ENCODE results near the gene BCL2L2. TPM values are rescaled to one million over a fixed set of nuclear protein-coding genes. Genes with fewer than 3 reads are reported as not detected.

The BCL2L2 gene
- total and polyA plus RNA-seq, 2 of the 8 experiments (the other 6 are each of a cell fraction or from before 2014, with no cell fraction given): 9.3 to 13.8 TPM

- WGBS, 2 experiments (ENCODE audit: extremely low coverage in 1 of 2, insufficient coverage in 1 of 2, insufficient read length in 1 of 2, insufficient replicate concordance in 2 of 2, low coverage in 1 of 2, low lambda C conversion rate in 2 of 2, missing lambda C conversion rate in 1 of 2): 91% methylated on average over 6 of the region's 8 CpGs; no CpG with 5 or more reads in 1 of the 2 experiments
- no peak overlapping the region for H2BK120ac ChIP-seq (replicated peaks; ENCODE audit: low read depth, low read length)
- no peak overlapping the region for H2AK5ac ChIP-seq (ENCODE audit: low read depth, low read length)
- peaks cover 0 to 2% (median 0%) of the 10 kb centered on the region in 4 experiments; a peak in 2 of 7 replicates for H3K4me1 ChIP-seq (replicated peaks in 1 of 4; ENCODE audit: control insufficient read depth in 3 of 4, insufficient read depth in 4 of 4, low read length in 3 of 4)
- no peak overlapping the region for H3K27ac ChIP-seq (ENCODE audit: low read depth, low read length)
- H3K27me3 ChIP-seq (replicated peaks in 1 of 4; ENCODE audit: control insufficient read depth in 3 of 4, extremely low read depth in 1 of 4, insufficient read depth in 3 of 4, low read length in 3 of 4): peaks cover 0 to 8% (median 4%) of the 10 kb centered on the region in 4 experiments; a peak in 4 of 7 replicates
- peaks cover 0 to 22% (median 10%) of the 10 kb centered on the region in 4 experiments; a peak in 4 of 8 replicates for H3K36me3 ChIP-seq (ENCODE audit: control insufficient read depth in 2 of 4, insufficient read depth in 4 of 4, low read length in 3 of 4)
- H3K23me2 ChIP-seq (ENCODE audit: low read depth, low read length): peaks cover 2% of the 10 kb centered on the region; the same call in 1 of the 2 replicates
- H3K56ac ChIP-seq (replicated peaks; ENCODE audit: insufficient read length, low read depth, low read length): no peak overlapping the region
- no peak overlapping the region for H4K91ac ChIP-seq (replicated peaks; ENCODE audit: insufficient read length, low read length)
- no peak overlapping the region for H3K14ac ChIP-seq (ENCODE audit: insufficient read length)
- H4K20me1 ChIP-seq (replicated peaks in 1 of 2; ENCODE audit: control insufficient read depth in 1 of 2, insufficient read depth in 2 of 2, low read length in 2 of 2): peaks cover 8 to 10% of the 10 kb centered on the region in 2 experiments
- no peak overlapping the region for H3K4ac ChIP-seq (replicated peaks; ENCODE audit: insufficient read length, low read depth, low read length)
- H2BK20ac ChIP-seq (ENCODE audit: low read length): no peak overlapping the region
- H3K9me3 ChIP-seq (ENCODE audit: insufficient read depth in 2 of 2, low read depth in 1 of 2, low read length in 1 of 2): no peaks in the 10 kb centered on the region
- ChIA-PET POLR2A (ENCODE audit: partially characterized antibody) (interaction anchor here (1.7 kb wide), 1 partner anchor 36 kb away, joined by 5 read pairs; the partner anchor contains the start of gene PABPN1), CTCF (ENCODE audit: partially characterized antibody) (interaction anchor here (1.0 to 20.9 kb wide), 6 partner anchors 10 to 93 kb away, joined by 3 to 333 read pairs (median 8); partner anchors contain the start of genes CMTM5 and IL25)
- no peak overlapping the region for H3K9ac ChIP-seq (replicated peaks in 1 of 4; ENCODE audit: extremely low read depth in 1 of 4, low read depth in 3 of 4, low read length in 3 of 4)
- no peaks in the 10 kb centered on the region for H3K79me2 ChIP-seq (ENCODE audit: control insufficient read depth in 1 of 2, insufficient read depth in 2 of 2, low read length in 2 of 2)
- H3K79me1 ChIP-seq (ENCODE audit: low read depth, low read length): no peaks in the 10 kb centered on the region
- no peak overlapping the region for H2BK15ac ChIP-seq (ENCODE audit: low read length)
- H4K5ac ChIP-seq (ENCODE audit: insufficient read length, low read depth, low read length): no peak overlapping the region
- no peak overlapping the region for H3K4me2 ChIP-seq (ENCODE audit: insufficient read depth in 1 of 2, low read depth in 2 of 2, low read length in 2 of 2)
- H2BK12ac ChIP-seq (ENCODE audit: low read depth, low read length): no peak overlapping the region
- DNase-seq (ENCODE audit: low read depth in 1 of 2, low spot score in 2 of 2): no peak
- H2BK5ac ChIP-seq (ENCODE audit: low read depth, low read length): no peak overlapping the region
- no peak overlapping the region for H2AFZ ChIP-seq (ENCODE audit: low read length)
- H4K8ac ChIP-seq (ENCODE audit: extremely low read depth, insufficient read depth, low read length): no peak overlapping the region
- no peak overlapping the region for H3K4me3 ChIP-seq (ENCODE audit: extremely low read depth in 1 of 4, insufficient read depth in 2 of 4, low read depth in 3 of 4, low read length in 4 of 4)
- H3K18ac ChIP-seq (ENCODE audit: extremely low read depth, low read length): no peak overlapping the region
- no peak for FAIRE-seq
- no peak overlapping the region for H3K23ac ChIP-seq (ENCODE audit: insufficient read length)
- TF ChIP-seq RFX5 (IDR thresholded peaks at IDR 0.05; ENCODE audit: borderline replicate concordance, low read depth, low read length): no peak
- TF ChIP-seq SP4 (IDR thresholded peaks at IDR 0.05; ENCODE audit: low read length): no peak
- no peak for TF ChIP-seq CTBP2 (IDR thresholded peaks at IDR 0.05; ENCODE audit: borderline replicate concordance, insufficient read depth, insufficient read length, low read length)
- TF ChIP-seq SIRT6 (IDR thresholded peaks at IDR 0.05; ENCODE audit: low read length): no peak
- no peak for TF ChIP-seq TEAD4 (IDR thresholded peaks at IDR 0.05; ENCODE audit: low read depth, low read length)
- TF ChIP-seq GABPA (IDR thresholded peaks at IDR 0.05; ENCODE audit: borderline replicate concordance, insufficient read depth, low read length): no peak
Observed at GRCh38 chr14:23357261-23357660, 50.6 kb downstream of the BCL2L2 start.

All from H1 (cell line).